K562 (cell line): ENCODE data around the gene RNMT.

Source experiments
- EZH2 ChIP-seq: IDR thresholded peaks from 2 replicates; pipeline ENCODE4 v1.6.1; 2012; ENCODE audit warnings: low read depth, mild to moderate bottlenecking, inconsistent platforms, low read length, borderline replicate concordance
- JUNB ChIP-seq: fragments of 450-650 bp; formaldehyde crosslinking; conservative IDR thresholded peaks from 2 replicates; pipeline ENCODE4 v1.4.0; 2020; ENCODE audit warnings: mild to moderate bottlenecking
- ZNF512 ChIP-seq: IDR thresholded peaks from 2 replicates; pipeline ENCODE4 v1.6.1; 2016; ENCODE audit warnings: missing genetic modification characterization, missing compliant biosample characterization
- TF ChIP-seq, protein P1 (sequence below): sonication (generic); formaldehyde crosslinking; IDR thresholded peaks from 2 replicates; pipeline ENCODE4 v1.9.0; 2022; ENCODE audit warnings: mild to moderate bottlenecking, missing genetic modification reagents
- TF ChIP-seq, protein P2 (sequence below), 3 experiments: IDR thresholded peaks in 2 of 3; conservative IDR thresholded peaks in 1 of 3; 2 replicates each; pipeline ENCODE4 v1.5.1; 2011 to 2012; ENCODE audit warnings: low read length in 3 of 3, mild to moderate bottlenecking in 3 of 3, control low read depth in 2 of 3, improper control_type of control experiment in 1 of 3, inconsistent platforms in 1 of 3, low read depth in 1 of 3, mixed read lengths in 1 of 3, moderate library complexity in 1 of 3; ENCODE audit not compliant: insufficient read depth in 2 of 3

DNA sequence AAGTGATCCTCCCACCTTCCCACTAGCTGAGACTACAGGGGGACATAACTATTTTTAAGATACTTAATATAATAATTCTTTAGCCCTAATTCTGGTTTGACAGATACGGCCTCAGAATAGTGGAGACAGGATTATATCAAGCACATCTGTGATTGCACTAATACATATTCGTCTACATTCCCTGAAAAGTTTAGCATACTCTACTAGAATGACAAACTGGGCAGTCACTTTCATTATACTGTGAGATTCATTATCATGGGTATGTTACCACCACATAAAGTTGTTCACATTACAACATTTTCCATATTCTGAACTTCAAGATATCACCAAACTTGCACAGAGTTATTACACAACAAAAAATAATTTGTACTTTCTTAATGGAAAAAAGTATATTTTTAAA is 11.1 kb upstream of the RNMT start:
- TF ChIP-seq, protein P1, sequence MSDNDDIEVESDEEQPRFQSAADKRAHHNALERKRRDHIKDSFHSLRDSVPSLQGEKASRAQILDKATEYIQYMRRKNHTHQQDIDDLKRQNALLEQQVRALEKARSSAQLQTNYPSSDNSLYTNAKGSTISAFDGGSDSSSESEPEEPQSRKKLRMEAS (CRISPR knock-in tag): no peak
- TF ChIP-seq, protein P2, sequence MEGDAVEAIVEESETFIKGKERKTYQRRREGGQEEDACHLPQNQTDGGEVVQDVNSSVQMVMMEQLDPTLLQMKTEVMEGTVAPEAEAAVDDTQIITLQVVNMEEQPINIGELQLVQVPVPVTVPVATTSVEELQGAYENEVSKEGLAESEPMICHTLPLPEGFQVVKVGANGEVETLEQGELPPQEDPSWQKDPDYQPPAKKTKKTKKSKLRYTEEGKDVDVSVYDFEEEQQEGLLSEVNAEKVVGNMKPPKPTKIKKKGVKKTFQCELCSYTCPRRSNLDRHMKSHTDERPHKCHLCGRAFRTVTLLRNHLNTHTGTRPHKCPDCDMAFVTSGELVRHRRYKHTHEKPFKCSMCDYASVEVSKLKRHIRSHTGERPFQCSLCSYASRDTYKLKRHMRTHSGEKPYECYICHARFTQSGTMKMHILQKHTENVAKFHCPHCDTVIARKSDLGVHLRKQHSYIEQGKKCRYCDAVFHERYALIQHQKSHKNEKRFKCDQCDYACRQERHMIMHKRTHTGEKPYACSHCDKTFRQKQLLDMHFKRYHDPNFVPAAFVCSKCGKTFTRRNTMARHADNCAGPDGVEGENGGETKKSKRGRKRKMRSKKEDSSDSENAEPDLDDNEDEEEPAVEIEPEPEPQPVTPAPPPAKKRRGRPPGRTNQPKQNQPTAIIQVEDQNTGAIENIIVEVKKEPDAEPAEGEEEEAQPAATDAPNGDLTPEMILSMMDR (IDR thresholded peaks at IDR 0.05 in 2 of 3, conservative IDR thresholded peaks at IDR 0.05 in 1 of 3; ENCODE audit: insufficient read depth in 2 of 3, low read depth in 1 of 3, low read length in 3 of 3): no peak
- TF ChIP-seq ZNF512 (tag): no peak
- no peak for TF ChIP-seq JUNB (CRISPR knock-in tag)
- no peak for TF ChIP-seq EZH2
